ENCODE measurements around the gene CWC25. TPM values are rescaled to one million over a fixed set of nuclear protein-coding genes. Genes with fewer than 3 reads are reported as not detected.

Gene CWC25
- total RNA-seq, 4 donors from 2014 or later = 18.7 to 37.1 (median 25.7) TPM

GRCh38 chr17:38844261-38844757 is 19.2 kb upstream of the CWC25 start:
- TF ChIP-seq CTCF (IDR thresholded peaks at IDR 0.05; ENCODE audit: low read depth) = no peak

- no peak for TF ChIP-seq CTCF (IDR thresholded peaks at IDR 0.05; ENCODE audit: low read depth)
Measured at GRCh38 chr17:38825762-38826247, 684 bp upstream of the CWC25 start.

DNA sequence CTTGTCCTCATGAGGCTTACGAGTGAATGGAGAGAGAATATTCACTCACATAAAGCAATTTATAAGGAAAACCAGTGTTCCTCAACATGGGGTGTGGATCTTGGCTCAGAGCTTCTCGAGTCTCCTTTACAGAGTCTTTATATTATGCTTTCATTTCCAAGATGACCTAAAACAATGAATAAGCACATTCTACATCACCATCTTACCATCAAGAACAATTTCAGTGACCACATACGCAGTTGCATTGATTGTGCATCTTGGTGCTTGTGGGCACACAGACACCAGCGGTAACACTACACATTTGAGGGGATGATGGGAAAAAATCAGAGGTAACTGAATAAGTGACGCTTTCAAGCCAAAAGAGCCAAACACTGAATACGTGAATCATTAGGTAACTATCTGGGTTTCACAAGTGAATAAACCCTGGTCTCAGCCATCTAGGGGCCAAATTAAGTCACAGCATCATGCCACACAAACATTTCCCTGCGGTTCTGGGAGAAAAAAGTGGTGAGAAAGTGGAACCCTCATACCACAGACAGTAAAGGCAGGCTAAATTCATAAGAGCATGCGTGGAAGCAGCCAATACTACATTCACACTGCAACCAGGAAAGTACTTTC is 9.4 kb downstream of the CWC25 start:
- no peak for TF ChIP-seq CTCF (IDR thresholded peaks at IDR 0.05; ENCODE audit: low read depth)

DNA sequence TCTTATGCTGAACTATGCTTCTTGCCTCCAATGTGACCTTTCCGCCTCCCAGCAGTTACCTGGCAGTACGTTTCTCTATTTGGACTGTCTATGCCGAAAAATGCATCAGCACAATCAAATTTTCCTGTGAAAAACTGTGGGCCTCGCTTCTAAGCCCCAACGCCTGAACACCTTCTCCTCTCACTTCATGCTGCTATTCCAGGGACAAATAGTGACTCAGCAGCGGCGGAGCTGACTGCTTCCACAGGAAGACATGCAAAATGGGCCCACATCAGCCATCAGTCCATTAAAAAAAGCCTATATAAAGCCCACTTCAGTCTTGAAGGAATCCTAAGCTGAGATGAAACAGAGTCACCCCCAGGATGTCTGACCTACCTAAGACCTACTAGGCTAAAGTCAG is 15.3 kb downstream of the CWC25 start:
- TF ChIP-seq CTCF (IDR thresholded peaks at IDR 0.05; ENCODE audit: low read depth) = no peak

GRCh38 chr17:38800237-38800760 is 24.8 kb downstream of the CWC25 start:
- TF ChIP-seq CTCF (IDR thresholded peaks at IDR 0.05; ENCODE audit: low read depth) = no peak

- no peak for TF ChIP-seq CTCF (IDR thresholded peaks at IDR 0.05; ENCODE audit: low read depth)
Measured at GRCh38 chr17:38799501-38800236, 25.5 kb downstream of the CWC25 start, which contains the start of gene PIP4K2B. PIP4K2B (minus strand) TSS chr17:38799556; CDS start chr17:38799424, 132 bp downstream.
